OCI-LY7 (cell line): Measurements from ENCODE around the gene GNAQ. TPM values are rescaled to one million over a fixed set of nuclear protein-coding genes. Genes with fewer than 3 reads are reported as not detected.

Source experiments
- BruUV-seq: library from RNA; stranded (reverse); fragments of 400-500 nt; replicated peaks from 2 replicates; lab custom pipeline; 2021; lab: Mats Ljungman, UMichigan
- CTCF ChIA-PET: fragments of 300-600 bp; sonication (Branson Sonifier 250); formaldehyde crosslinking; loops from one replicate; lab custom pipeline; 2022; ENCODE audit warnings: antibody characterized with exemption; ENCODE audit not compliant: unreplicated experiment; lab: Charles Lee
- POLR2A ChIA-PET: fragments of 300-600 bp; sonication (Branson Sonifier 250); formaldehyde crosslinking; loops from one replicate; lab custom pipeline; 2022; ENCODE audit warnings: antibody characterized with exemption; lab: Charles Lee
- DNase-seq: peaks from one replicate; pipeline ENCODE4 v3.0.0-alpha.2; 2015; ENCODE audit warnings: low spot score
- H2AFZ ChIP-seq: fragments of 200-600 bp; sonication (generic), shearing (Covaris generic); 2 replicates; pipeline ENCODE4 v1.6.1; 2014; ENCODE audit warnings: mild to moderate bottlenecking, antibody characterized with exemption, low read length, moderate library complexity
- H3K27ac ChIP-seq: fragments of 200-600 bp; sonication (generic); 2 replicates; pipeline ENCODE4 v1.5.1; 2014; ENCODE audit warnings: mixed run types, low read depth, mild to moderate bottlenecking, moderate library complexity, low read length, inconsistent platforms; ENCODE audit not compliant: poor library complexity, severe bottlenecking
- H3K36me3 ChIP-seq: fragments of 200-600 bp; sonication (generic); 2 replicates; pipeline ENCODE4 v1.6.1; 2014; ENCODE audit warnings: mild to moderate bottlenecking, antibody characterized with exemption, low read length, moderate library complexity, mixed read lengths; ENCODE audit not compliant: insufficient read depth
- H3K4me1 ChIP-seq: fragments of 200-600 bp; sonication (generic); 2 replicates; pipeline ENCODE4 v1.5.1; 2014; ENCODE audit warnings: mild to moderate bottlenecking, low read length; ENCODE audit not compliant: insufficient read depth, poor library complexity, severe bottlenecking
- H3K4me2 ChIP-seq: fragments of 200-600 bp; sonication (generic); 2 replicates; pipeline ENCODE4 v1.6.1; 2014; ENCODE audit warnings: mild to moderate bottlenecking, low read length
- H3K4me3 ChIP-seq: fragments of 200-600 bp; sonication (generic); 2 replicates; pipeline ENCODE4 v1.5.1; 2014; ENCODE audit warnings: mild to moderate bottlenecking, low read depth, low read length; ENCODE audit not compliant: poor library complexity, severe bottlenecking
- H3K79me2 ChIP-seq: fragments of 200-600 bp; sonication (generic); 2 replicates; pipeline ENCODE4 v1.6.1; 2016; ENCODE audit warnings: low read depth, mild to moderate bottlenecking, low read length, moderate library complexity, mixed read lengths; ENCODE audit not compliant: insufficient read depth
- H3K9me2 ChIP-seq: fragments of 200-600 bp; sonication (generic); 2 replicates; pipeline ENCODE4 v1.6.1; 2016; ENCODE audit warnings: mild to moderate bottlenecking, low read length, mixed read lengths; ENCODE audit not compliant: insufficient read depth
- H3K9me3 ChIP-seq: fragments of 200-600 bp; sonication (generic); 2 replicates; pipeline ENCODE4 v1.6.1; 2014; ENCODE audit warnings: mild to moderate bottlenecking, mixed run types, low read length, mixed read lengths
- H4K20me1 ChIP-seq: fragments of 200-600 bp; sonication (generic); 2 replicates; pipeline ENCODE4 v1.6.1; 2014; ENCODE audit warnings: mild to moderate bottlenecking, antibody characterized with exemption, low read length, moderate library complexity, mixed read lengths; ENCODE audit not compliant: insufficient read depth
- EZH2phosphoT487 ChIP-seq: fragments of 200-600 bp; sonication (generic); IDR thresholded peaks from 2 replicates; pipeline ENCODE4 v1.6.1; 2018; ENCODE audit warnings: low read depth, borderline replicate concordance, mild to moderate bottlenecking, mixed run types, antibody characterized with exemption, low read length, moderate library complexity, mixed read lengths
- intact Hi-C: fragments of 100-400 bp; cut with micrococcal nuclease; formaldehyde crosslinking; loops from one replicate; pipeline ENCODE4 v1.10.0; 2022; ENCODE audit not compliant: unreplicated experiment
- total RNA-seq, 2 experiments: library from RNA; depleted of rRNA in 1 of 2; stranded (reverse); fragments of >200 nt in 1 of 2; shearing (Covaris generic) in 1 of 2; gene quantifications; 2 replicates each; pipeline ENCODE4 v1.2.3, GENCODE V29; 2014 to 2022
- TF ChIP-seq, protein P1 (sequence below): fragments of 200-600 bp; sonication (generic); conservative IDR thresholded peaks from 2 replicates; pipeline ENCODE4 v1.5.1; 2014; ENCODE audit warnings: mild to moderate bottlenecking, antibody characterized with exemption, low read length, moderate library complexity, mixed read lengths

The GNAQ gene
- total RNA-seq, 2 experiments from 2014 or later = not detected

DNA sequence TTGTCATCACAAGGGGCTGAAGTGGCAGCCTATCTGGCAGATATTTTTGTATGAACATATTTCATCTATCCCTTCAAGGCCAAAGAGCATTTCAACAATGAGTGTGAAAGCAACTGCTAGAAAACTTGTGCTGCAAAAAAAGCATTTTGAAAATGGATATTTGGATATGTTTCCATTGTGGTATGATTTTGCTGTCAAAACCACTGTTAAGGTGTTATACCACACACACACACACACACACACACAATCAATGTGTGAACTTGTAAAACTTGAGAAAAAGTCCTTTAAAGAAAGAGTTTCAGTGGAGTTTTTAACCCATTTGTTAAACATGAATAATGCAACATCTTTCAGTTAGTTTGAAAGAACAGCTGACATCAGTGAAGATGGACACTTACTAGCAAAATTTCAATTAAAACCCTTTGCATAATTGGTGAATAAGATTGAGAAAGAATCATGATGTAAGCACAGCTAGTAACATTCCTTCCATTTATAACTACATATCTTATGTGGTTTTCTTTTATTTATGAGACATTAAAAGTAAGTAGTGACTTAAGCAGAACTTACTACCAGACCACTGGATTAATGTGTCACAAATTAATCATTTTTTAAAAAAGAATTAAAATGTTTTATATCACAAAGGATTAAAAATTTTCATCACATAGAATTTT lies 200.9 kb downstream of the GNAQ start:
- no peak overlapping the region for H3K4me3 ChIP-seq
- TF ChIP-seq, protein P1, sequence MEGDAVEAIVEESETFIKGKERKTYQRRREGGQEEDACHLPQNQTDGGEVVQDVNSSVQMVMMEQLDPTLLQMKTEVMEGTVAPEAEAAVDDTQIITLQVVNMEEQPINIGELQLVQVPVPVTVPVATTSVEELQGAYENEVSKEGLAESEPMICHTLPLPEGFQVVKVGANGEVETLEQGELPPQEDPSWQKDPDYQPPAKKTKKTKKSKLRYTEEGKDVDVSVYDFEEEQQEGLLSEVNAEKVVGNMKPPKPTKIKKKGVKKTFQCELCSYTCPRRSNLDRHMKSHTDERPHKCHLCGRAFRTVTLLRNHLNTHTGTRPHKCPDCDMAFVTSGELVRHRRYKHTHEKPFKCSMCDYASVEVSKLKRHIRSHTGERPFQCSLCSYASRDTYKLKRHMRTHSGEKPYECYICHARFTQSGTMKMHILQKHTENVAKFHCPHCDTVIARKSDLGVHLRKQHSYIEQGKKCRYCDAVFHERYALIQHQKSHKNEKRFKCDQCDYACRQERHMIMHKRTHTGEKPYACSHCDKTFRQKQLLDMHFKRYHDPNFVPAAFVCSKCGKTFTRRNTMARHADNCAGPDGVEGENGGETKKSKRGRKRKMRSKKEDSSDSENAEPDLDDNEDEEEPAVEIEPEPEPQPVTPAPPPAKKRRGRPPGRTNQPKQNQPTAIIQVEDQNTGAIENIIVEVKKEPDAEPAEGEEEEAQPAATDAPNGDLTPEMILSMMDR = no peak
- TF ChIP-seq EZH2phosphoT487 = no peak
- H3K9me3 ChIP-seq = no peaks in the 10 kb centered on the region
- no peak overlapping the region for H3K27ac ChIP-seq
- H2AFZ ChIP-seq = no peak overlapping the region
- H3K9me2 ChIP-seq = no peaks in the 10 kb centered on the region
- ChIA-PET POLR2A (no interaction called here), CTCF (no interaction called here)
- no peaks in the 10 kb centered on the region for H3K36me3 ChIP-seq
- no peak overlapping the region for H3K4me2 ChIP-seq
- H3K79me2 ChIP-seq = no peaks in the 10 kb centered on the region
- no peaks in the 10 kb centered on the region for H4K20me1 ChIP-seq
- intact Hi-C loops = no loop called here
- no TSS peak for BruUV-seq
- no peaks in the 10 kb centered on the region for H3K4me1 ChIP-seq
- no peak for DNase-seq

DNA sequence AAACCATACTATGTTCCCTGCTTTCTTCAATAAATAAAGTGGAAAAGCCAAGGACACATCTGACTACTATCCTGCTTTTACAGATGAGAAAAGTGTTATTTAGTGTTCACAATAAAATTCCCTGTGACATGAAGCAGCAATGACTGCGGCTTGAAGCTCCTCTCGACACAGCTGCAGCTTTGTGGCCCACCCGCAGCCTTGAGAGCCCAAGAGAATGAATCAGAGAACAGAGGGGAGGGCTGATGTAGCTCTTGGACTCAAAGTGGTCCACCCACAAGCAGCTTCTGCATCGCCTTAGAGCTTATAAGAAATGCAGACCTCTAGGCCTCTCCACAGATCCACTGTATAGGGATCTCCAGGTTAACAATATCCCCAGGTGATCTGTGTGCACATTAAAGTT lies 202.2 kb downstream of the GNAQ start:
- no TSS peak for BruUV-seq
- Histone ChIP-seq H3K4me3 (no peak overlapping the region), H4K20me1 (no peaks in the 10 kb centered on the region), H3K4me2 (no peak overlapping the region), H3K79me2 (no peaks in the 10 kb centered on the region), H3K36me3 (no peaks in the 10 kb centered on the region), H3K27ac (no peak overlapping the region), H3K9me3 (no peaks in the 10 kb centered on the region), H2AFZ (no peak overlapping the region), H3K4me1 (no peaks in the 10 kb centered on the region), H3K9me2 (no peaks in the 10 kb centered on the region)
- intact Hi-C loops = no loop called here
- no peak for TF ChIP-seq EZH2phosphoT487
- TF ChIP-seq, protein P1 = no peak
- no peak for DNase-seq
- ChIA-PET CTCF (no interaction called here), POLR2A (no interaction called here)

DNA sequence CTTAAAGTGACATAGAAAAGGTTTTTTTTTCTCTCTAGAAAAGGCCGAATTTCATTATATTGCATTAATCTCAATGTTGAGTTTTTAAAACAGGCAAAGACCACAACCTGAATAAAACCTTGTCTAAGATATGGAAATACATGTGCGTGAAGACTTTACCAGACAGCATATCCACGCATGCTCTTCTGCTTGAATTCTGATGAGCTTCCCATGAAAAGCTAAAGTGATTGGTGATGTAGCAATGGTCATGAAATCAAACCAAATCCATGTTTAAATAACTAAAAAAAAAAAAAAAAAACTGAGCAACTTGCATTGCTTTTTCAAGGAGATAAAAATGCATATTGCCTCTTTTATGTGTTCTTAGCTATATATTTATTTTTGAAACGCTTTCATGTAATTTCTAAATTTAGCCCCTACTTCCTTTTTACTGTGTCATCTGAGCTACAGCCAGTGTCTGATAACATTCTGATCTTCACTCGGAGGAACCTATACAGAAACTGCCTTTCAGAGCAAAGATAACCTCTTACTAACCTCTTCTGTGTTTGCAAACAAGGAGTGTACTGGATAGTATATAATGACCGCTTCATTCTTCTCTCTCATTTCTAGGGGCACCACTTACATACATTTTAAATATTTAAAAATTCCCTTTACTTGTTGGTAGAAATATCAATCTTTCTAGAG lies 204.4 kb downstream of the GNAQ start:
- TF ChIP-seq, protein P1 = no peak
- no peak for TF ChIP-seq EZH2phosphoT487
- H3K9me2 ChIP-seq = no peaks in the 10 kb centered on the region
- POLR2A ChIA-PET = interaction anchor here (1.1 kb wide), 1 partner anchor 21 kb away, joined by 3 read pairs; no protein-coding TSS in a partner anchor
- no peak overlapping the region for H2AFZ ChIP-seq
- CTCF ChIA-PET = no interaction called here
- no TSS peak for BruUV-seq
- no peaks in the 10 kb centered on the region for H4K20me1 ChIP-seq
- no peaks in the 10 kb centered on the region for H3K4me1 ChIP-seq
- intact Hi-C loops = no loop called here
- H3K4me3 ChIP-seq = no peak overlapping the region
- H3K79me2 ChIP-seq = no peaks in the 10 kb centered on the region
- DNase-seq = no peak
- no peak overlapping the region for H3K4me2 ChIP-seq
- H3K9me3 ChIP-seq = no peaks in the 10 kb centered on the region
- H3K36me3 ChIP-seq = no peaks in the 10 kb centered on the region
- H3K27ac ChIP-seq = no peak overlapping the region
